T1000 (cell line): ENCODE data around the gene ANKLE2.

Experiments
- DNase-seq: peaks from one replicate; lab custom pipeline; 2025; ENCODE audit warnings: mixed read lengths; lab: John Stamatoyannopoulos, UW

Gene ANKLE2

GRCh38 chr12:132743831-132744230 is 17.8 kb downstream of the ANKLE2 start:
- DNase-seq = no peak

DNA sequence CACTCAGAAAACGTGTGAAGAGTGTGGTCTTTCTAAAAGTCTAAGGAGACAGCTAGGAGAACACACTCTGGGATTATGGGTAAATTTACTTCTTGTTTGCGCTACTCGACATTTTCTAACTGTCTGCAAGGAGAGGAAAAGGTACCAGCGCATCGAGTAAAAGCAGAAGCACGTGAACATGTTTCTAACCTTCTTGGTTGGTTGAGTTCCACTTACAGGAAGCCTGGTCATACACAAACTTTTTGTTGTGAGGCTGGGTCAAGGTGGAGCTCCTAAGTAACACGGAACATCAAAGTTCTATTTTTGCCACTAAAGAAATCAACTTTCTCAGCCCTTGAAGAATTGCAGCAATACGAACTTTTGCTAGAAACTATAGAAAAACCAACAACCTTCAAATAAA is 20.0 kb downstream of the ANKLE2 start:
- DNase-seq = no peak

DNA sequence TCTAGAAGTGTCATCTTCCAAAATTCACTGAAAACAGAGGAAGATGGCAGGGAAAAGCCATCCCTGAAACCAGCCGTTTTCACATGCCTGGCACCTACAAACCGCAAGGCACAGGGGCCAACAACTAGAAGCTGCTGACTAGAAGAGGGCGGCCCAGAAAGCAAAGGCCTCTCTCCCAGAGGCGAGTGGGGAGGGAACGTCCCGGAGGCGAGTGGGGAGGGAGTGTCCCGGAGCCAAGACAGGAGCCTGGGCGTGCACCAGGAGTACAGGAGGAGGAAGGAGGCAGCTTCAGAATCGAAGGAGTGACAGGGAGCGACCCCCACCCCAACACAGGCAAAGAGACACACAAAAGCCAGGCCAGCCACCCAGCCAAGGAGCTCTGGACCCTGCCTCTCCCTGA is 21.0 kb downstream of the ANKLE2 start:
- no peak for DNase-seq

- DNase-seq = no peak
These were observed 21.4 kb downstream of the ANKLE2 start for GRCh38 chr12:132740313-132740646.

- DNase-seq = no peak
These were observed 21.9 kb downstream of the ANKLE2 start for GRCh38 chr12:132739600-132740312.

- DNase-seq = no peak
These were observed 24.7 kb downstream of the ANKLE2 start for GRCh38 chr12:132736913-132737312.

DNA sequence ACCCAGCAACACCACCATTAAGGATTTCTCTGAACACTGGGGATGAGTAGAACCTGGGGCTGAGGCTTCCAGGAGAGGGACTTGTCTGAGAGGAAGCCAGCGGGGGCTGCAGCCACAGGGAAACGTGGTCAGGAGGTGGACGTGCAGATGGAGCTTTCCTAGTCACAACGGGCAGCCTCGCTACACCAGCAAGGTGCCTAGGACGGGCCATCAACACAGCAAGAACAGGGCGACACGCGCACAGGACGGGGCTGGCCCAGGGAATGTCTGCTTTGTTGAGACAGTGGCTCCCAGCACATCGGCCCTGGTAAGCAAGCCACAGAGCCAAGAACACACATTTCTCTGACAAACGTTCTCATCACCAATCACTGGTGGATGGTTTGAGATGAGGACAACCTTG is 25.3 kb downstream of the ANKLE2 start:
- DNase-seq = no peak

- DNase-seq = no peak
These were observed 26.1 kb downstream of the ANKLE2 start for GRCh38 chr12:132735496-132735895.

GRCh38 chr12:132734206-132734605 is 27.4 kb downstream of the ANKLE2 start:
- DNase-seq = no peak

DNA sequence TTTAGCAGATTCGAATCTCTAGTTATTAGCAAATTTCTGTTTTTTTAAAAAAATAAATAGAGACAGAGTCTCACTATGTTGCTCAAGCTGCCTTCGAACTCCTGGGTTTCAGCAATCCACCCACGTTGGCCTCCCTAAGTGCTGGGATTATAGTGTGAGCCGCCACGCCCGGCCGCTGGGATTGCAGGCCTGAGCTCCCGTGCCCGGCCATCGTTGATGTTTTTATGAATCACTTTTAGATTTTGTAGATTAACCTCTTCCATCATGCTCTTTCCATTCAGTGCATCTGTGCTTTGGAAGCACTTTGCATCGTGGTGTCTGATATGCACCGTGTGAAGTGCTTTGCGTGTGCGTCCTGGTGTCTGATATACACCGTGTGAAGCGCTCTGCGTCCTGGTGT is 30.1 kb downstream of the ANKLE2 start:
- DNase-seq = no peak

DNA sequence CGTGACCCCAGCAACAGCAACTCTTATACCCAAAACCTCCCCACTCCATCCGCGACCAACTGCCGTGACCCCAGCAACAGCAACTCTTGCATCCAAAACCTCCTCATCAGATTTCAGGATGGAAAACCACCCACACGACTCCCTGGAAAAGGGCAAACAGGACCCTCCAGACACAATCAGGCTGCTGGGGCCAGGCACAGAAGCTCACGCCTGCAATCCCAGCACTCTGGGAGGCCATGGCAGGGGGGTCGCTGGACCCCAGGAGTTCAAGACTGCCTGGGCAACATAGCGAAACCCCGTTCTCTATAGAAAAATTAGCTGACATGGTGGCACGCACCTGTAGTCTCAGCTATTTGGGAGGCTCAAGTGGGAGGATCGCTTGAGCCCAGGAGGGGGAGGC is 31.3 kb downstream of the ANKLE2 start:
- no peak for DNase-seq

DNA sequence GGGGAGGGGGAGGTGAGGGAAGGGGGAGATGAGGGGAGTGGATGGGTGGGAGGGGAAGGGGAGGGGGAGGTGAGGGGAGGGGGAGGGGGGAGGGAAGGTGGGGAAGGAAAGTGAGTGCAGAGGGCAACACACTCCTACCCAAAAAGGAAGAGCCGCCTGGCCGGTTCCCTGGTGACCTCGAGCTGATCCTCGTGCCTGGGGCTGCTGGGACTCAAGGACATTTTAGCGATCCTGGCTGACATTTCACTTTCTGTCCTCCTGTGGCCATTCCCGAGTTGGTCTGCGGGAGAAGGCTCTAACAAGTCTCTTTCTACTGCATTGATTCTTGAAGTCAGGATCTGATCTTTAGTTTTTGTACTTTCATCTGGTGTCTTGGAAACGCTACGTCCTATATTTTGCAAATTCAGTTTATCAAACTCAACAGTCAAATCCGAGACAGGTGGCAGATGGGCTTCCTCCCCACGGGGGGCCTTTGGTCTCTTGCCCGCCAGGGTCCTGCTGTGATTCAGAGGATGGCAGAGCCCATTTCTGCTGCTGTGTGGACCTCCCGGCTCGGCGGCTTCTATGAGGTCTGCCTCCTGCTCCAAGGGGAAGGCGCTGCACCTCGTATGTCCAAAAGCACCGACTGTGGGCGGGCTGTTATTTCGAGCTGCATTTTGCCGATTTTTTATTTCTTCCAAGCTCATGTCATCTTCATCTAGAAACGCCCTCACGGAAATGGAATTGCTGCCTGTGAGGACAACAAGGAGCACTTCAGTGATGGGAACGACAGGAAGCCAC is 31.9 kb downstream of the ANKLE2 start:
- no peak for DNase-seq

- no peak for DNase-seq
These were observed 33.1 kb downstream of the ANKLE2 start for GRCh38 chr12:132728502-132728901.

- no peak for DNase-seq
These were observed 34.4 kb downstream of the ANKLE2 start for GRCh38 chr12:132727091-132727794.

- DNase-seq = no peak
These were observed 35.2 kb downstream of the ANKLE2 start for GRCh38 chr12:132726386-132726785.

GRCh38 chr12:132724506-132725241 is 37.0 kb downstream of the ANKLE2 start:
- DNase-seq = no peak

GRCh38 chr12:132723764-132724140 is 37.9 kb downstream of the ANKLE2 start:
- no peak for DNase-seq

DNA sequence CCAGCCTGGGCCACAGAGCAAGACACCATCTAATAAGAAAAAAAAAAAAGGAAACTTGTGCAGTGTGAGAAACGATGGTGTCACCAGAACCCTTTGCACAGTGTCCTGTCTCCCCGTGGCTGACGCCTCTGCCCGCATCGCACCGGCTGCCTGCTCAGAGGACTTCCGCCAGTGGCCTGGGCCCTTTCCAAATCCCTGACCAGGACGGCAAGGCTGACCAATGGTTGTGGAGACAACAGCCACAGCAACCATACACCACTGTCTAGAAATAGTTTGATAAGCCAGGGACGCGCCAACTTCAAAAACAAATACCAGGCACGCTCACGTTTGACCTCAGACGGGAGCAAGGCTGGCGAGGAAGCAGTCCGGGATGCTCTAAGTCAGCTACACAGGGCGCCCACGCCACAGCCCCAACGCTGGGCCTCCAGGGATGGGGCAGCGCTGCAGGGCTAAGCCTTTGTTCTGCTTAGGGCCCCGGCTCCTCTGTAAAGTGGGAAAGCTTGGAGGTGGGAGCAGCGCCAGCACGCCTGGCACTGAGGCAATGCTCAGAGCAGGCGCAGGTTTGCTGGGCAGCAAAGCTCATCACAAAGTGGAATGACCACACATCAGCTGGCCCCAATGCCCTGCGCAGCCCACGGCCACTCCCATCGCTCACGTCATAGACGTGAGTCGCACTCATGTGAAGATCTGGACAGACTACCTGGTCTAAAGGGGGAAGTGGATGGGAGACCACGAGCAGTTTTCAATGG is 38.4 kb downstream of the ANKLE2 start:
- DNase-seq = no peak

DNA sequence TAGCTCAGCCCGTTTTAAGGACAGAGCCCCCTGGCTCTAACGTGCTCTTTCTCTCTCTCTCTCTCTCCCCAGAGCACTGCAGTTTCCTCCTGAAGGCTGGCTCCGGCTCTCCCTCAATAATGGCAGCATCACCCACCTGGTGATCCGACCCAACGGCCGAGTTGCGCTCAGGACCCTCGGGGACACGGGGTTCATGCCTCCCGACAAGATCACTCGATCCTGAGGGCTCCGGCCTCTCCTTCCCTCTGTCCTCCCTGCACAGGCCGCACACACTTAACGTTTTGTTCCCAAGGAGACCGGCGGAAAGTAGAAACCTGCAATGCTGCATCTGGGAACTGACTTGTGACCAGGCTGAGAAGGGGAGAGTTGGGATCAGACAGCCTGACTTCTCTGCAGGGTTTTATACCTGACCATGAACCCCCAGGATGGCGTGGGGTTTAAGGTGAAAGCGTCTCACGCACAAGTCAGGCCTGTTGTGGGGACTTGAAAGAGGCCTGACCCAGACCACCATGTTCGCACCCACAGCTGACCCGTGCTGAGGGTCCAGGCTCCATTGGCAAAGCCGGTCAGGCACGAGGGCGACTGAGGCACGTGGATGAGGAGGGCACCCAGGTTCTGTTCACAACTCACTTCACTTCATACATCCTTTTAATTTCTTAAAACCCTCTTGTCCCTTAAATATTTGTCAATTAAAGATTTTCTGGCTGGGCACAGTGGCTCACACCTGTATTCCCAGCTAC is 40.9 kb downstream of the ANKLE2 start:
- DNase-seq = no peak

GRCh38 chr12:132719954-132720324 is 41.7 kb downstream of the ANKLE2 start:
- no peak for DNase-seq
